SK-N-MC (cell line): ENCODE measurements around the gene RMND5A.

Experiments
- EZH2 ChIP-seq: fragments of 200-600 bp; sonication (generic); IDR thresholded peaks from one replicate; pipeline ENCODE4 v1.6.1; 2017; ENCODE audit warnings: antibody characterized with exemption
- FOXP2 ChIP-seq: optimal IDR thresholded peaks from 2 replicates; pipeline ENCODE3; 2011; ENCODE audit warnings: mild to moderate bottlenecking, moderate library complexity; ENCODE audit not compliant: insufficient read depth; ENCODE audit errors: extremely low read length, control extremely low read depth
- POLR2AphosphoS5 ChIP-seq: IDR thresholded peaks from 2 replicates; pipeline ENCODE4 v1.6.1; 2012; ENCODE audit warnings: mild to moderate bottlenecking, low read depth, low read length, borderline replicate concordance

DNA sequence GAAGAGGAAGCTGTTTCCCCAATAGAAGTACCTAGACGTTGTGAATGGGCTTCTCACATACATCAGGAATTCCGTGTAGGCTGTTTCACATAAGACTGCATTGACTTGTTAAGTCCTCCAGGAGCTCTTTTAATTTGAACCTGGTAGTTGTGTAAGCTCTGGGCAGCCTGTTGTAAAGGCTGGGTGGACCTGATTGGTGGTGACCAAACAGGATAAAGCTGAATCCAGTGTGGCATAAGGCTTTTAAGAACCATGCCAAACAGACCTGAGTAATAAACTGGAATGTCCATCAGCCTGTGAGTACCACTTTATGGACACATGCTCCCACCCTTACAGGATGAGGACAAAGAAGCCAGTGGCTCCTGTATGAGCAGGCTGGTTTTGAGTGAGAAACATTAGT lies 24.1 kb downstream of the RMND5A start:
- no peak for TF ChIP-seq EZH2
- no peak for TF ChIP-seq POLR2AphosphoS5
- TF ChIP-seq FOXP2, result no peak
